ENCODE results near the gene CLIC1. TPM values are rescaled to one million over a fixed set of nuclear protein-coding genes. Genes with fewer than 3 reads are reported as not detected.
A peak's percentile ranks its signal among the peaks of the same experiment; 100 is the strongest.

Gene CLIC1
- total RNA-seq, 2 donors from 2014 or later: 68.9 to 92.9 TPM

GRCh38 chr6:31728767-31729514, 7.4 kb downstream of the CLIC1 start, which contains the start of gene DDAH2:
Gene DDAH2, minus strand, starts transcription at chr6:31729299. Its CDS starts 138 bp downstream, at chr6:31729161.
- Histone ChIP-seq H3K36me3 (replicated peaks in 1 of 2; ENCODE audit: insufficient read depth in 1 of 2, low read depth in 2 of 2) (peaks cover 9 to 14% of the 10 kb centered on the region in 2 donors), H3K4me1 (peaks cover 30% of the 10 kb centered on the region)

GRCh38 chr6:31727717-31728671, 8.3 kb downstream of the CLIC1 start:
- Histone ChIP-seq H3K4me3 (no peak overlapping the region), H3K27me3 (no peaks in the 10 kb centered on the region), H3K9me3 (no peaks in the 10 kb centered on the region), H3K4me1 (peaks cover 27% of the 10 kb centered on the region), H3K36me3 (replicated peaks in 1 of 2; ENCODE audit: insufficient read depth in 1 of 2, low read depth in 2 of 2) (peaks cover 9 to 12% of the 10 kb centered on the region in 2 donors), H3K27ac (peak overlapping the region in 3 of 4 donors; percentile 79 to 93 (median 87))
- intact Hi-C loops (cut with DNase I): no loop called here
- ATAC-seq (no peak), DNase-seq (no peak)
- no peak for TF ChIP-seq CTCF (IDR thresholded peaks at IDR 0.05)
- TF ChIP-seq POLR2A (IDR thresholded peaks at IDR 0.05): no peak
- 71% methylated on average over 33 to 41 of the region's 41 CpGs for WGBS, 2 donors

More at GRCh38 chr6:31728767-31729514, 7.4 kb downstream of the CLIC1 start, which contains the start of gene DDAH2:
- Histone ChIP-seq H3K4me3 (peak within 1 kb of the TSS; percentile 62 to 75), H3K27ac (peak within 1 kb of the TSS; percentile 71 to 93 (median 83)), H3K9me3 (no peaks in the 10 kb centered on the region), H3K27me3 (no peaks in the 10 kb centered on the region)
- TF ChIP-seq POLR2A (IDR thresholded peaks at IDR 0.05) (no peak), CTCF (IDR thresholded peaks at IDR 0.05) (peak in 3 of 7 experiments; percentile 40 to 78 (median 48))
- intact Hi-C loops (cut with DNase I): no loop called here
- no peak for DNase-seq
- 15 to 20% methylated on average over 36 of the region's 36 CpGs for WGBS, 2 donors
- peak; percentile 43 for ATAC-seq

GRCh38 chr6:31727034-31727716, 9.2 kb downstream of the CLIC1 start:
- 64 to 85% methylated on average over 7 of the region's 7 CpGs for WGBS, 2 donors
- H3K27ac ChIP-seq: peak overlapping the region in 1 of 4 donors; percentile 93
- ATAC-seq: no peak
- DNase-seq: peak in 1 of 4 donors; percentile 53
- no peaks in the 10 kb centered on the region for H3K9me3 ChIP-seq
- H3K27me3 ChIP-seq: no peaks in the 10 kb centered on the region
- no peak overlapping the region for H3K4me3 ChIP-seq
- TF ChIP-seq CTCF (IDR thresholded peaks at IDR 0.05) (no peak), POLR2A (IDR thresholded peaks at IDR 0.05) (no peak)
- intact Hi-C loops (cut with DNase I): no loop called here
- peaks cover 2 to 8% of the 10 kb centered on the region in 2 donors for H3K36me3 ChIP-seq (replicated peaks in 1 of 2; ENCODE audit: insufficient read depth in 1 of 2, low read depth in 2 of 2)
- H3K4me1 ChIP-seq: peaks cover 27% of the 10 kb centered on the region

GRCh38 chr6:31725502-31726350, 10.6 kb downstream of the CLIC1 start:
- Histone ChIP-seq H3K4me1 (peaks cover 27% of the 10 kb centered on the region), H3K27me3 (no peaks in the 10 kb centered on the region), H3K4me3 (no peak overlapping the region), H3K36me3 (replicated peaks in 1 of 2; ENCODE audit: insufficient read depth in 1 of 2, low read depth in 2 of 2) (no peaks in the 10 kb centered on the region), H3K27ac (no peak overlapping the region), H3K9me3 (no peaks in the 10 kb centered on the region)
- no peak for TF ChIP-seq POLR2A (IDR thresholded peaks at IDR 0.05)
- no peak for TF ChIP-seq CTCF (IDR thresholded peaks at IDR 0.05)
- intact Hi-C loops (cut with DNase I): no loop called here
- ATAC-seq: no peak
- WGBS, 2 donors: 75 to 82% methylated on average over 12 of the region's 12 CpGs
- peak in 1 of 4 donors; percentile 25 for DNase-seq
